Inferior parietal cortex (tissue), 1 donor: ENCODE data around the gene GARIN5A.

ENCODE experiments used
- DNase-seq: peaks from one replicate; pipeline ENCODE4 v3.0.0-alpha.2; 2016; ENCODE audit errors: extremely low spot score

GARIN5A gene

DNA sequence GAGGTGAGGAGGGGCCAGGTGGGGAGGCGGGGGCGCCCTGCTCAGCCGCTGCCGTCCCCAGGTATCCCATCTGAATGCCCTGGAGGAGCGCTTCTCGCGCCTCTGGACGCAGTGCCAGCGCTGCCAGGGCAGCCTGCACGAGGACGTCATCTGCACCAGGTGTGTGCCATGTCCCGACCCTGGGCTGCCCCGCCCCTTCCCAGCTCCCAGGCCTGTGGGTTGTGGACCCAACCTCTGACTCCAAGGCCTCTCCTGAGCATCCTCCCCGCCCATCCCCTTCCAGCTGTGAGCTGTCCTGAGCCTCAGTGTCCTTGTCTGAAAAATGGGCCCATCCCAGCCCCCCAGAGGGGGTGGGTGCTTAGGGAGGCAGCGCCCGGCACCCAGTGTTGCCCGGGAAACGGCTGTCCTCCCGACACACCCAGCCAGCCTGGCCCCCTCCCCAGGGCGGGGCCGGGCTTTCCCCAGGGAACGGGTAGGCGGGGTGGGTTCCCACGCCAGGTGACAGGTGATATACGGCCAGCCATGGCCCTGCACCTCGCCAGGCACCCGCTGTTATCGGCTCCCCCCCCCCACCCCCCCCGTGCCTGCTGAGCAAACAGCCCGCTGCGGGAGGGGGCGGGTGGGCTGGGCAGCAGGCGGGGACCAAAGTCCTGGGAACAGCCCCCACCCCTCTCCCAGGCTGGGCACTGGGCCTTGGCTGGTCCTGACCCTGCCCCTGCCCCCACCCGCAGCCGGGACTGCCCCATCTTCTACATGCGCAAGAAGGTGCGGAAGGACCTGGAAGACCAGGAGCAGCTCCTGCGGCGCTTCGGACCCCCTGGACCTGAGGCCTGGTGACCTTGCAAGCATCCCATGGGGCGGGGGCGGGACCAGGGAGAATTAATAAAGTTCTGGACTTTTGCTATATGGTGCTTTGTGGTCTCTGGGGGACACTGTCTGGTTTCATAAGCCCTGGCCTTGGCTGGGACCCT is 59.3 kb downstream of the GARIN5A start:
- no peak for DNase-seq
